ENCODE data around the gene IL1RAPL2.

GRCh38 chrX:105610411-105610810, 1044.4 kb downstream of the IL1RAPL2 start:
- TF ChIP-seq SP1 (IDR thresholded peaks at IDR 0.05) (no peak), ELF4 (IDR thresholded peaks at IDR 0.05) (no peak), FOXA1 (IDR thresholded peaks at IDR 0.05) (no peak), FOXM1 (IDR thresholded peaks at IDR 0.05; ENCODE audit: borderline replicate concordance) (no peak), CTBP1 (IDR thresholded peaks at IDR 0.05; ENCODE audit: borderline replicate concordance) (no peak), LEF1 (IDR thresholded peaks at IDR 0.05; ENCODE audit: borderline replicate concordance) (no peak), PKNOX1 (IDR thresholded peaks at IDR 0.05) (no peak)
